HG02759 (cell line): ENCODE measurements around the gene MIF.
"Not testable (repeated sequence)": the region's sequence is repeated elsewhere in the genome, so short reads cannot be mapped to it uniquely, and the experiment has no call there.

Source experiments
- ATAC-seq: cut with Tn5 transposase; IDR thresholded peaks from one replicate; pipeline ENCODE4 v1.9.1; 2021; ENCODE audit warnings: mild to moderate bottlenecking, moderate library complexity; ENCODE audit not compliant: unreplicated experiment

Gene MIF

GRCh38 chr22:23938328-23939016, 44.3 kb downstream of the MIF start:
- no peak for ATAC-seq

GRCh38 chr22:23939017-23939357, 44.8 kb downstream of the MIF start:
- ATAC-seq, result no peak

- ATAC-seq, result not testable (repeated sequence)
Observed at GRCh38 chr22:23940166-23940565, 46.0 kb downstream of the MIF start.
